ENCODE measurements around the gene ZC3H14. TPM values are rescaled to one million over a fixed set of nuclear protein-coding genes. Genes with fewer than 3 reads are reported as not detected.

ZC3H14 gene
- total and polyA plus RNA-seq, 4 experiments from 2014 or later: 38.4 to 54.6 (median 47.6) TPM

DNA sequence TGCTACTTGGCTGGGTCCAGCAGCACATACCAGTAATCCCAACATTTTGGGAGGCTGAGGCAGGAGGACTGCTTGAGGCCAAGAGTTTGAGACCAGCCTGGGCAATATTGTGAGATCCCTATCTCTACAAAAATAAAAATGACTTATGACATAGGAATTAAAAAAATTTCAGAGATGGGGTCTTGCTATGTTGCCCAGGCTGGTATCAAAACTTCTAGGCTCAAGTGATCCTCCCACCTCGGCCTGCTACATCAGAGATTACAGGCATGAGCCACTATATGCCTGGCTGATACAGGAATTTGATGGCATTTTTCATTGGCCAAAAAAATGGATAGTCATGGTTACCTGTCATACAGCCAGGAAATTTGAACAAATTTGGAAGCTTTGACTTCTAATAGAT is 54.6 kb downstream of the ZC3H14 start:
- CTCF ChIA-PET (ENCODE audit: partially characterized antibody): no interaction called here
- H3K27ac ChIP-seq (ENCODE audit: low read depth, low read length): no peak overlapping the region
- H3K4me3 ChIP-seq (ENCODE audit: low read length in 2 of 2): no peak overlapping the region
- peaks cover 9% of the 10 kb centered on the region for H3K4me1 ChIP-seq (ENCODE audit: insufficient read depth, low read length)
- H3K4me3 Mint-ChIP-seq: no peak overlapping the region
- DNase-seq: no peak
- H3K27me3 Mint-ChIP-seq: no peaks in the 10 kb centered on the region
- no peak overlapping the region for H3K27ac Mint-ChIP-seq
- POLR2A ChIA-PET (ENCODE audit: partially characterized antibody): no interaction called here
- H3K27me3 ChIP-seq (ENCODE audit: insufficient read depth, low read length): no peaks in the 10 kb centered on the region
- H3K9me3 Mint-ChIP-seq: no peaks in the 10 kb centered on the region
- H3K4me1 Mint-ChIP-seq: peaks cover 5 to 11% (median 8%) of the 10 kb centered on the region in 4 donors
- peaks cover 3% of the 10 kb centered on the region for H3K36me3 ChIP-seq (ENCODE audit: insufficient read depth, low read length)
- H3K36me3 Mint-ChIP-seq: peaks cover 9 to 23% of the 10 kb centered on the region in 2 donors
- H3K9me3 ChIP-seq (ENCODE audit: control insufficient read depth in 1 of 2, low read length in 2 of 2): no peaks in the 10 kb centered on the region
- intact Hi-C loops (cut with micrococcal nuclease): no loop called here

DNA sequence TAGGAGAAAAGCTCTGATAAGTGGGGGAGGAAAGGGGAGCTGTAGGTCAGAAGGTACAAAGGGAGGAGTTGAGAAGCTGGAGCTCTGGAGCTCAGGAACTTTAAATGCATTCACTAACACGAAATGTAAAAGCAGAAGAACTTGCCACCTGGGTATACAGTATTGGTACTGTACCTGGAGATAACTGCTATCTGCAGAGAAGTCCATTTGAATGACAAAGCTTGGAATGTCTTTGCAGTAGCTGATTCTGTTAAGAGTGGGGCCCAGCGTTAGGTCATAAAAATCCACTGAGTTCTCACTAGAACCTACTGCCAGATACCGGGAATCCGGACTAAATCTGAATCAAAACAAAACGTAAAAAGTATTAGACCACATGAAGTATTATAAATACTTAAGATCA is 55.6 kb downstream of the ZC3H14 start:
- H3K27me3 Mint-ChIP-seq: no peaks in the 10 kb centered on the region
- CTCF ChIA-PET (ENCODE audit: partially characterized antibody): interaction anchor here (0.5 kb wide), 1 partner anchor 46 kb away, joined by 3 read pairs; no protein-coding TSS in a partner anchor
- peaks cover 1% of the 10 kb centered on the region for H3K4me1 ChIP-seq (ENCODE audit: insufficient read depth, low read length)
- intact Hi-C loops (cut with micrococcal nuclease): no loop called here
- H3K4me3 Mint-ChIP-seq: no peak overlapping the region
- no peak for DNase-seq
- no peak overlapping the region for H3K4me3 ChIP-seq (ENCODE audit: low read length in 2 of 2)
- H3K36me3 ChIP-seq (ENCODE audit: insufficient read depth, low read length): peaks cover 3% of the 10 kb centered on the region
- no peaks in the 10 kb centered on the region for H3K27me3 ChIP-seq (ENCODE audit: insufficient read depth, low read length)
- H3K27ac ChIP-seq (ENCODE audit: low read depth, low read length): no peak overlapping the region
- H3K9me3 ChIP-seq (ENCODE audit: control insufficient read depth in 1 of 2, low read length in 2 of 2): no peaks in the 10 kb centered on the region
- POLR2A ChIA-PET (ENCODE audit: partially characterized antibody): no interaction called here
- peak overlapping the region in 1 of 7 donors; percentile 12 for H3K27ac Mint-ChIP-seq
- H3K4me1 Mint-ChIP-seq: peaks cover under 1 to 3% (median 2%) of the 10 kb centered on the region in 4 donors
- peaks cover 9 to 18% of the 10 kb centered on the region in 2 donors for H3K36me3 Mint-ChIP-seq
- H3K9me3 Mint-ChIP-seq: no peaks in the 10 kb centered on the region

DNA sequence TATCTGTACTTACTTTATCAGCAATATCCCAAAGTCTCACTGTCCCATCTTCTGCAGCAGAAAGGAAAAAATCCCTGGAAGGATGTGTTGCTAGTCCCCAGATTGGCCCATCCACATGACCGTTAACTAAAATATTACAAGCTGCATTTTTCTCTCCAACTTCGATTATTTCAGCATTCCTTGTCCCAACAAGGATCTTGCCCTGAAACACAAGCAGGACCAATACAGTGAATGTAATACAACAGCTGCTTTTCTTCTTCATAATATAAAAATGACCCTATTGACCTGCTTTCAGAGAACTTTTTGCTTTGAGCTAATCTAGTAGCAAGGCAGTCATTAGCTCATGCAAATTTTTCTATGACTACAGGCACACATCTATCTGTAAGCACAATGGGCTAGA is 58.3 kb downstream of the ZC3H14 start:
- no peak overlapping the region for H3K4me3 ChIP-seq (ENCODE audit: low read length in 2 of 2)
- no peaks in the 10 kb centered on the region for H3K27me3 ChIP-seq (ENCODE audit: insufficient read depth, low read length)
- Mint-ChIP-seq H3K27ac (no peak overlapping the region), H3K27me3 (no peaks in the 10 kb centered on the region), H3K4me3 (no peak overlapping the region), H3K9me3 (no peaks in the 10 kb centered on the region), H3K4me1 (no peaks in the 10 kb centered on the region), H3K36me3 (peaks cover 17% of the 10 kb centered on the region in 2 donors)
- POLR2A ChIA-PET (ENCODE audit: partially characterized antibody): no interaction called here
- intact Hi-C loops (cut with micrococcal nuclease): no loop called here
- no peaks in the 10 kb centered on the region for H3K36me3 ChIP-seq (ENCODE audit: insufficient read depth, low read length)
- H3K9me3 ChIP-seq (ENCODE audit: control insufficient read depth in 1 of 2, low read length in 2 of 2): no peaks in the 10 kb centered on the region
- no peak overlapping the region for H3K27ac ChIP-seq (ENCODE audit: low read depth, low read length)
- DNase-seq: no peak
- H3K4me1 ChIP-seq (ENCODE audit: insufficient read depth, low read length): no peaks in the 10 kb centered on the region
- CTCF ChIA-PET (ENCODE audit: partially characterized antibody): no interaction called here

DNA sequence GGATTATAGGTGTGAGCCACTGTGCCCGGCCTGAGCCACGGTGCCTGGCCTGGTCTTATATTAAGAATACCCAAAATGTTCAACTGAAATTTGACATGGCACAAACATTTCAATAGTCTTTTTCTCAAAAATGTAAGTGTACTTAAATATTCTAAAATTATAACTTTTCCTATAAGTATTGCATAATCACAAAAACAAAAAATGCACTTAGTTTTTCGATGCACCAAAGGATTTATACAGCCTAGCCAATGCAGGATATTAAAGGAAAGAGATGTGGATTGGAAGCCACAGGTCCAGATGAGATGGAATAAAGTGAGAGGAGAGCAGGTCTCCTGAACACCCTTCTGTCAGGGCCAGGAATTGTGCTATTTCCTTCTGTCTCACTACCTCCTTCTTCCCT is 62.8 kb downstream of the ZC3H14 start:
- Histone ChIP-seq H3K36me3 (ENCODE audit: insufficient read depth, low read length) (no peaks in the 10 kb centered on the region), H3K27me3 (ENCODE audit: insufficient read depth, low read length) (no peaks in the 10 kb centered on the region), H3K27ac (ENCODE audit: low read depth, low read length) (no peak overlapping the region), H3K4me3 (ENCODE audit: low read length in 2 of 2) (no peak overlapping the region), H3K4me1 (ENCODE audit: insufficient read depth, low read length) (no peaks in the 10 kb centered on the region), H3K9me3 (ENCODE audit: control insufficient read depth in 1 of 2, low read length in 2 of 2) (no peaks in the 10 kb centered on the region)
- ChIA-PET POLR2A (ENCODE audit: partially characterized antibody) (no interaction called here), CTCF (ENCODE audit: partially characterized antibody) (no interaction called here)
- no peaks in the 10 kb centered on the region for H3K27me3 Mint-ChIP-seq
- intact Hi-C loops (cut with micrococcal nuclease): no loop called here
- no peaks in the 10 kb centered on the region for H3K4me1 Mint-ChIP-seq
- no peak overlapping the region for H3K4me3 Mint-ChIP-seq
- peaks cover 8 to 13% of the 10 kb centered on the region in 2 donors for H3K36me3 Mint-ChIP-seq
- H3K27ac Mint-ChIP-seq: no peak overlapping the region
- no peaks in the 10 kb centered on the region for H3K9me3 Mint-ChIP-seq
- no peak for DNase-seq

DNA sequence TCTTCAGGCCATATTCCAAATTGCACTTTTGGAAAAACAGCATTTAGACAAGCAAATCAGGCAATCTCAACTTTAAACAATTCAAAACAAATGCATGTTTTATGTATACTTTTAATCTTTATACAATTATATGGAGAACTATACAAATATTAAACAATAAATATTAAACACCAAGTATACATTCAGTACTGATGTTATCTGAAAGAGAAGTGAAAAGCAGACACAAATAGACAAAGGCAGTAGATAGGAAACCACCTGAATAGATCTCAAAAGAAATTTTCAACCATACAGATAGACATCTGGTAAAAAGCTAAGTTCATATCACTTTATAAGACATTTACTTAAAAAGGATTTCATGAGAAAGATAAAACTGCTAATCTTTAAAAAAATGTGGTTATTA is 65.2 kb downstream of the ZC3H14 start:
- Mint-ChIP-seq H3K36me3 (peaks cover 12 to 14% of the 10 kb centered on the region in 2 donors), H3K27ac (no peak overlapping the region), H3K4me3 (no peak overlapping the region), H3K9me3 (no peaks in the 10 kb centered on the region), H3K4me1 (no peaks in the 10 kb centered on the region), H3K27me3 (no peaks in the 10 kb centered on the region)
- Histone ChIP-seq H3K27me3 (ENCODE audit: insufficient read depth, low read length) (no peaks in the 10 kb centered on the region), H3K9me3 (ENCODE audit: control insufficient read depth in 1 of 2, low read length in 2 of 2) (no peaks in the 10 kb centered on the region), H3K27ac (ENCODE audit: low read depth, low read length) (no peak overlapping the region), H3K4me3 (ENCODE audit: low read length in 2 of 2) (no peak overlapping the region), H3K36me3 (ENCODE audit: insufficient read depth, low read length) (no peaks in the 10 kb centered on the region), H3K4me1 (ENCODE audit: insufficient read depth, low read length) (no peaks in the 10 kb centered on the region)
- CTCF ChIA-PET (ENCODE audit: partially characterized antibody): no interaction called here
- DNase-seq: no peak
- POLR2A ChIA-PET (ENCODE audit: partially characterized antibody): no interaction called here
- intact Hi-C loops (cut with micrococcal nuclease): no loop called here

DNA sequence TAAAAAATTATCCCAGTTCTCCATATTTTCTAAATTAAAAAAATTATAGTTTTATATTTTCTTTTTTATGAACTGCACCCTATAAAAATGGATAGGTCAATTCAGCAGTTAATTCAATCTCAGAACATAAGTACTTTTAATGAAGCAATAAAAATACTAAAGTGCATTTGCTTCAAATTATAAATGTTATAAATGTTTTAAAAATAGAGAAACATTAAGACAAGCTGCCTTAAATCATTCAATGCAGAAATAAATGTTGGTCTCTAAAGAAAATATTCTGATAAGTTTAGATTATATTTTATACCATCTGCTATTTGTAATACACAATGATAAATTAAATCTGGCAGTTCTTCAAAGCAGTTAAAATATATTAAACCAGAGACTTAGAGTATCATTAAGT is 65.6 kb downstream of the ZC3H14 start:
- intact Hi-C loops (cut with micrococcal nuclease): no loop called here
- Mint-ChIP-seq H3K27ac (no peak overlapping the region), H3K9me3 (no peaks in the 10 kb centered on the region), H3K4me1 (no peaks in the 10 kb centered on the region), H3K27me3 (no peaks in the 10 kb centered on the region), H3K4me3 (no peak overlapping the region), H3K36me3 (peaks cover 12 to 14% of the 10 kb centered on the region in 2 donors)
- ChIA-PET POLR2A (ENCODE audit: partially characterized antibody) (no interaction called here), CTCF (ENCODE audit: partially characterized antibody) (no interaction called here)
- Histone ChIP-seq H3K4me1 (ENCODE audit: insufficient read depth, low read length) (no peaks in the 10 kb centered on the region), H3K9me3 (ENCODE audit: control insufficient read depth in 1 of 2, low read length in 2 of 2) (no peaks in the 10 kb centered on the region), H3K4me3 (ENCODE audit: low read length in 2 of 2) (no peak overlapping the region), H3K27ac (ENCODE audit: low read depth, low read length) (no peak overlapping the region), H3K36me3 (ENCODE audit: insufficient read depth, low read length) (no peaks in the 10 kb centered on the region), H3K27me3 (ENCODE audit: insufficient read depth, low read length) (no peaks in the 10 kb centered on the region)
- DNase-seq: no peak

DNA sequence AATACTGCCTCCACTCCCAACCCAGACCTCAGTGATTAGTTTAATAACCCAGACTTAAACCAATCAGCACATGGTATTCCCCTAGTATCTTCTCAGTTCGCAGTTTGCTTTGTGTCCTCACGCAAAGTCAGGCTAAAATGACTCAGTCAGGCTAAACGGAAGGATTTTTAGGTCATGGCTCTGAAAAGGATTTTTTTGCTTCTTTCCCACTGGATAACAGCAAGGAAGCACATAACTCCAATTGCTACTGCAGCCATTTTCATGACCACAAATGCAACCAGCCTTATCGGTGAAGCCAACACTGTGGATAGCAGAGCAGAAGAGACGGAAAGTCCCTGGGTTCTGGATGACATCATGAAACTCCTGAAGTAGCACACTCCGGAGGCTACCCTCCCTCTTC is 67.7 kb downstream of the ZC3H14 start:
- ChIA-PET CTCF (ENCODE audit: partially characterized antibody) (no interaction called here), POLR2A (ENCODE audit: partially characterized antibody) (no interaction called here)
- H3K4me1 Mint-ChIP-seq: no peaks in the 10 kb centered on the region

DNA sequence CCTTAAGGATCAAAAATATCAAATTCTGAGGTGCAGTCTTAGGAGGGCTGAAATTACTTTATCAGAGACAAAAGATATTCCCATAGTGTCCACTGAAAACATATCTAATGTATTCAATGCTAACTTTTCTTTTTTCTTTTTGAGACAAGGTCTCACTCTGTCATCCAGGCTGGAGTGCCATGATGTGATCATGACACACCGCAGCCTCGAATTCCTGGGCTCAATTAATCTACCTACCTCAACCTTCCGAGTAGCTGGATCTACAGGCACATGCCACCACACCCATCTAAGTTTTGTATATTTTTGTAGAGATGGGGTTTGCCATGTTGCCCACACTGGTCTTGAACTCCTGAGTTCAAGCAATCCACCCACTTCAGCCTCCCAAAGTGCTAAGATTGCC is 68.3 kb downstream of the ZC3H14 start:
- CTCF ChIA-PET (ENCODE audit: partially characterized antibody): no interaction called here
- Histone ChIP-seq H3K4me3 (ENCODE audit: low read length in 2 of 2) (no peak overlapping the region), H3K27ac (ENCODE audit: low read depth, low read length) (no peak overlapping the region), H3K4me1 (ENCODE audit: insufficient read depth, low read length) (no peaks in the 10 kb centered on the region), H3K36me3 (ENCODE audit: insufficient read depth, low read length) (no peaks in the 10 kb centered on the region), H3K9me3 (ENCODE audit: control insufficient read depth in 1 of 2, low read length in 2 of 2) (no peaks in the 10 kb centered on the region), H3K27me3 (ENCODE audit: insufficient read depth, low read length) (no peaks in the 10 kb centered on the region)
- Mint-ChIP-seq H3K4me3 (no peak overlapping the region), H3K27me3 (no peaks in the 10 kb centered on the region), H3K4me1 (no peaks in the 10 kb centered on the region), H3K36me3 (peaks cover 6 to 10% of the 10 kb centered on the region in 2 donors), H3K27ac (no peak overlapping the region), H3K9me3 (no peaks in the 10 kb centered on the region)
- intact Hi-C loops (cut with micrococcal nuclease): no loop called here
- POLR2A ChIA-PET (ENCODE audit: partially characterized antibody): no interaction called here
- no peak for DNase-seq

More for the DNA sequence above, 67.7 kb downstream of the ZC3H14 start:
- Histone ChIP-seq H3K4me3 (ENCODE audit: low read length in 2 of 2) (no peak overlapping the region), H3K4me1 (ENCODE audit: insufficient read depth, low read length) (no peaks in the 10 kb centered on the region), H3K27ac (ENCODE audit: low read depth, low read length) (no peak overlapping the region), H3K36me3 (ENCODE audit: insufficient read depth, low read length) (no peaks in the 10 kb centered on the region), H3K9me3 (ENCODE audit: control insufficient read depth in 1 of 2, low read length in 2 of 2) (no peaks in the 10 kb centered on the region), H3K27me3 (ENCODE audit: insufficient read depth, low read length) (no peaks in the 10 kb centered on the region)
- Mint-ChIP-seq H3K27ac (no peak overlapping the region), H3K4me3 (no peak overlapping the region), H3K9me3 (no peaks in the 10 kb centered on the region), H3K27me3 (no peaks in the 10 kb centered on the region), H3K36me3 (peaks cover 6 to 10% of the 10 kb centered on the region in 2 donors)
- intact Hi-C loops (cut with micrococcal nuclease): no loop called here
- no peak for DNase-seq
